ENCODE results near the gene CDYL. TPM values are rescaled to one million over a fixed set of nuclear protein-coding genes. Genes with fewer than 3 reads are reported as not detected.

CDYL gene
- total and polyA plus RNA-seq, 2 of the 4 experiments (the other 2 are of a cell fraction) = 14.2 to 92.1 TPM

- peak within 1 kb of the TSS; percentile 83; the same call in 1 of the 2 replicates for H2AK5ac ChIP-seq (ENCODE audit: low read depth, low read length)
- H3K9ac ChIP-seq (ENCODE audit: low read depth, low read length) = peak within 1 kb of the TSS; percentile 92
- ChIA-PET CTCF (interaction anchor here (0.6 kb wide), 1 partner anchor 60 kb away, joined by 3 read pairs; no protein-coding TSS in a partner anchor), POLR2A (ENCODE audit: unreplicated experiment) (no interaction called here)
- H4K5ac ChIP-seq (ENCODE audit: low read depth, low read length) = peak within 1 kb of the TSS; percentile 95
- in situ Hi-C loops (cut with MboI; ENCODE audit: low sequenced_read_pairs) (no loop called here), dilution Hi-C loops (cut with HindIII; ENCODE audit: low sequenced_read_pairs, unreplicated experiment) (no loop called here), intact Hi-C loops (cut with micrococcal nuclease) (no loop called here)
- no peaks in the 10 kb centered on the region for H3K27me3 ChIP-seq (ENCODE audit: control insufficient read depth, insufficient read depth, low read length)
- peak within 1 kb of the TSS; percentile 87 for H2AK9ac ChIP-seq (replicated peaks; ENCODE audit: low read depth, low read length, poor library complexity)
- 0% methylated on average over 4 of the region's 64 CpGs; no CpG with 5 or more reads in 1 of the 2 experiments for WGBS, 2 experiments (ENCODE audit: extremely low coverage in 2 of 2, insufficient read length in 1 of 2)
- H3K4me2 ChIP-seq (ENCODE audit: low read depth, low read length) = peak within 1 kb of the TSS; percentile 92
- H3K14ac ChIP-seq (replicated peaks; ENCODE audit: low read depth, low read length) = peak within 1 kb of the TSS; percentile 97
- H4K91ac ChIP-seq (ENCODE audit: insufficient read depth, low read depth, low read length) = peak within 1 kb of the TSS; percentile 82
- H3K4ac ChIP-seq (ENCODE audit: low read depth, low read length) = peak within 1 kb of the TSS; percentile 86
- H3K27ac ChIP-seq (ENCODE audit: insufficient read depth, low read length) = peak within 1 kb of the TSS; percentile 95
- H4K8ac ChIP-seq (ENCODE audit: low read depth in 2 of 2, low read length in 2 of 2) = peak within 1 kb of the TSS; percentile 92 to 98
- H3K18ac ChIP-seq (ENCODE audit: low read depth, low read length) = peak within 1 kb of the TSS; percentile 80
- H3K36me3 ChIP-seq (ENCODE audit: control insufficient read depth, insufficient read depth, low read length) = peaks cover 5% of the 10 kb centered on the region
- H4K20me1 ChIP-seq (ENCODE audit: insufficient read depth, low read length) = no peaks in the 10 kb centered on the region; the same call in 1 of the 2 replicates
- no peaks in the 10 kb centered on the region; the same call in 1 of the 2 replicates for H3K4me1 ChIP-seq (ENCODE audit: control insufficient read depth, insufficient read depth, low read length)
- peak within 1 kb of the TSS; percentile 82 for H2BK5ac ChIP-seq (ENCODE audit: low read depth, low read length, poor library complexity, severe bottlenecking)
- H3K9me1 ChIP-seq (ENCODE audit: insufficient read depth, low read length) = peaks cover 4% of the 10 kb centered on the region; the same call in 1 of the 2 replicates
- peak within 1 kb of the TSS; percentile 84 for H2BK120ac ChIP-seq (ENCODE audit: low read depth, low read length)
- H3K79me1 ChIP-seq (ENCODE audit: low read depth in 1 of 2, low read length in 2 of 2) = peaks cover 4 to 5% of the 10 kb centered on the region in 2 experiments; a peak in 2 of 4 replicates
- ATAC-seq (ENCODE audit: low read depth) (peak; percentile 99), DNase-seq (peak; percentile 95)
- BruUV-seq (replicated peaks) = no TSS peak
- H3K56ac ChIP-seq (ENCODE audit: extremely low read depth, insufficient read depth, low read length) = peak within 1 kb of the TSS; percentile 70
- peak within 1 kb of the TSS; percentile 3; the same call in 1 of the 3 replicates for H2BK15ac ChIP-seq (ENCODE audit: low read depth, low read length)
- H3K4me3 ChIP-seq (ENCODE audit: insufficient read depth, low read depth, low read length) = peak within 1 kb of the TSS; percentile 87
- no peaks in the 10 kb centered on the region for H3K9me3 ChIP-seq (ENCODE audit: control insufficient read depth, insufficient read depth, low read length)
- H2BK20ac ChIP-seq (ENCODE audit: low read depth, low read length) = peak within 1 kb of the TSS; percentile 65; the same call in 1 of the 2 replicates
- H3K23ac ChIP-seq (ENCODE audit: low read depth, low read length) = peak within 1 kb of the TSS; percentile 96
- peak within 1 kb of the TSS; percentile 99 for H2AFZ ChIP-seq (replicated peaks; ENCODE audit: low read length, poor library complexity)
- TF ChIP-seq SMC3 (IDR thresholded peaks at IDR 0.05; ENCODE audit: low read depth, low read length) (peak; percentile 23; the same call in 1 of the 2 replicates), USF2 (IDR thresholded peaks at IDR 0.05; ENCODE audit: low read depth, low read length) (no peak), CTCF (conservative IDR thresholded peaks at IDR 0.05; ENCODE audit: low read depth, low read length) (peak; percentile 77), MAFK (IDR thresholded peaks at IDR 0.05; ENCODE audit: low read depth, low read length) (no peak), CHD1 (IDR thresholded peaks at IDR 0.05; ENCODE audit: low read depth, low read length) (no peak), RFX5 (IDR thresholded peaks at IDR 0.05; ENCODE audit: low read depth, low read length) (no peak), CEBPB (IDR thresholded peaks at IDR 0.05; ENCODE audit: low read depth, low read length) (no peak), FOS (IDR thresholded peaks at IDR 0.05; ENCODE audit: low read depth, low read length) (no peak), ELK1 (IDR thresholded peaks at IDR 0.05; ENCODE audit: borderline replicate concordance, low read depth, low read length) (no peak), MAZ (IDR thresholded peaks at IDR 0.05; ENCODE audit: borderline replicate concordance, low read depth, low read length) (peak; percentile 81; the same call in 1 of the 2 replicates), RAD21 (IDR thresholded peaks at IDR 0.05; ENCODE audit: low read length) (peak; percentile 43), NFE2L2 (IDR thresholded peaks at IDR 0.05; ENCODE audit: low read depth, low read length) (no peak), POLR2A (IDR thresholded peaks at IDR 0.05; ENCODE audit: low read depth, low read length) (0 out of 2 replicates have a peak, but pooled peaks have one; percentile 38), RCOR1 (IDR thresholded peaks at IDR 0.05; ENCODE audit: insufficient replicate concordance, low read length) (no peak)
Observed at GRCh38 chr6:5003604-5004372, 227.6 kb downstream of the CDYL start, which contains the start of gene RPP40. Gene RPP40 (minus strand): TSS chr6:5004037. CDS start chr6:5004002, 35 bp downstream.

Data from IMR-90 (cell line).